ENCODE data around the gene GFRA1. TPM values are rescaled to one million over a fixed set of nuclear protein-coding genes. Genes with fewer than 3 reads are reported as not detected.

Gene GFRA1
- polyA plus RNA-seq, 3 donors: not detected

- Histone ChIP-seq H3K27ac (ENCODE audit: low read depth in 1 of 2, low read length in 2 of 2) (no peak overlapping the region), H3K9me3 (replicated peaks in 1 of 2; ENCODE audit: control insufficient read depth in 1 of 2, insufficient read depth in 1 of 2, low read length in 2 of 2) (no peaks in the 10 kb centered on the region), H4K20me1 (ENCODE audit: insufficient read depth, low read length) (no peaks in the 10 kb centered on the region), H3K27me3 (ENCODE audit: control insufficient read depth in 2 of 2, insufficient read depth in 2 of 2, low read length in 2 of 2) (no peaks in the 10 kb centered on the region), H3K4me1 (ENCODE audit: control insufficient read depth in 1 of 2, insufficient read depth in 2 of 2, low read length in 2 of 2) (no peaks in the 10 kb centered on the region), H3K79me2 (ENCODE audit: insufficient read depth, low read length) (no peaks in the 10 kb centered on the region), H3K4me3 (replicated peaks in 1 of 3; ENCODE audit: low read depth in 2 of 3, low read length in 3 of 3) (no peak overlapping the region), H3K36me3 (replicated peaks in 1 of 2; ENCODE audit: control insufficient read depth in 1 of 2, insufficient read depth in 2 of 2, low read length in 2 of 2) (no peaks in the 10 kb centered on the region), H2AFZ (ENCODE audit: insufficient read depth, low read depth, low read length, poor library complexity, severe bottlenecking) (no peak overlapping the region), H3K4me2 (replicated peaks; ENCODE audit: extremely low read depth, low read length, poor library complexity, severe bottlenecking) (no peak overlapping the region), H3K9ac (ENCODE audit: insufficient read depth, low read length, poor library complexity, severe bottlenecking) (no peak overlapping the region)
- no peak for DNase-seq
- peaks cover 0 to 2% (median 0%) of the 10 kb centered on the region in 3 donors for H3K27me3 Mint-ChIP-seq (ENCODE audit: low read depth in 3 of 3)
- no CpG with 5 or more reads among the region's 6 CpGs for WGBS (ENCODE audit: insufficient coverage)
- no peaks in the 10 kb centered on the region for H3K4me1 Mint-ChIP-seq
- H3K36me3 Mint-ChIP-seq: no peaks in the 10 kb centered on the region
- no peak for TF ChIP-seq CTCF (IDR thresholded peaks at IDR 0.05)
- no peak overlapping the region for H3K27ac Mint-ChIP-seq
- peaks cover 0 to 7% (median 1%) of the 10 kb centered on the region in 7 donors for H3K9me3 Mint-ChIP-seq
- H3K4me3 Mint-ChIP-seq: no peak overlapping the region
- intact Hi-C loops (cut with micrococcal nuclease): no loop called here
Measured at GRCh38 chr10:116241642-116242410, 31.2 kb downstream of the GFRA1 start.

- Mint-ChIP-seq H3K36me3 (no peaks in the 10 kb centered on the region), H3K4me3 (no peak overlapping the region), H3K4me1 (no peaks in the 10 kb centered on the region), H3K27me3 (ENCODE audit: low read depth in 3 of 3) (peaks cover 0 to 2% (median 0%) of the 10 kb centered on the region in 3 donors), H3K27ac (no peak overlapping the region), H3K9me3 (peaks cover 0 to 7% (median under 1%) of the 10 kb centered on the region in 7 donors)
- no peaks in the 10 kb centered on the region for H3K27me3 ChIP-seq (ENCODE audit: control insufficient read depth in 2 of 2, insufficient read depth in 2 of 2, low read length in 2 of 2)
- H3K27ac ChIP-seq (ENCODE audit: low read depth in 1 of 2, low read length in 2 of 2): no peak overlapping the region
- H3K4me3 ChIP-seq (replicated peaks in 1 of 3; ENCODE audit: low read depth in 2 of 3, low read length in 3 of 3): no peak overlapping the region
- no peaks in the 10 kb centered on the region for H3K4me1 ChIP-seq (ENCODE audit: control insufficient read depth in 1 of 2, insufficient read depth in 2 of 2, low read length in 2 of 2)
- no peak overlapping the region for H3K4me2 ChIP-seq (replicated peaks; ENCODE audit: extremely low read depth, low read length, poor library complexity, severe bottlenecking)
- H3K9me3 ChIP-seq (replicated peaks in 1 of 2; ENCODE audit: control insufficient read depth in 1 of 2, insufficient read depth in 1 of 2, low read length in 2 of 2): no peaks in the 10 kb centered on the region
- no peak overlapping the region for H2AFZ ChIP-seq (ENCODE audit: insufficient read depth, low read depth, low read length, poor library complexity, severe bottlenecking)
- TF ChIP-seq CTCF (IDR thresholded peaks at IDR 0.05): no peak
- no peaks in the 10 kb centered on the region for H3K36me3 ChIP-seq (replicated peaks in 1 of 2; ENCODE audit: control insufficient read depth in 1 of 2, insufficient read depth in 2 of 2, low read length in 2 of 2)
- intact Hi-C loops (cut with micrococcal nuclease): no loop called here
- H3K79me2 ChIP-seq (ENCODE audit: insufficient read depth, low read length): no peaks in the 10 kb centered on the region
- no peak for DNase-seq
- no peak overlapping the region for H3K9ac ChIP-seq (ENCODE audit: insufficient read depth, low read length, poor library complexity, severe bottlenecking)
- H4K20me1 ChIP-seq (ENCODE audit: insufficient read depth, low read length): no peaks in the 10 kb centered on the region
- 90% methylated on average over 6 of the region's 8 CpGs for WGBS (ENCODE audit: insufficient coverage)
Measured at GRCh38 chr10:116241085-116241484, 31.9 kb downstream of the GFRA1 start.

Measured in CD14-positive monocyte (primary cell).